Neuronal stem cell (in vitro differentiated cells): ENCODE measurements around the gene CTNNA1.

Experiments
- DNase-seq: peaks from one replicate; pipeline ENCODE4 v3.0.0-alpha.2; 2013; ENCODE audit warnings: low spot score
- H2AFZ ChIP-seq: one replicate; pipeline ENCODE4 v1.6.1; 2013; ENCODE audit warnings: mild to moderate bottlenecking, low read length, inconsistent platforms
- H2AK5ac ChIP-seq: 2 replicates; pipeline ENCODE4 v1.6.1; 2013; ENCODE audit warnings: low read depth, mild to moderate bottlenecking, inconsistent platforms, low read length, moderate library complexity, mixed read lengths
- H2BK120ac ChIP-seq: 2 replicates; pipeline ENCODE4 v1.6.1; 2013; ENCODE audit warnings: low read depth, mild to moderate bottlenecking, inconsistent platforms, low read length, moderate library complexity, mixed read lengths
- H2BK12ac ChIP-seq: one replicate; pipeline ENCODE4 v1.6.1; 2013; ENCODE audit warnings: low read length, inconsistent platforms
- H2BK15ac ChIP-seq: 2 replicates; pipeline ENCODE4 v1.6.1; 2013; ENCODE audit warnings: mild to moderate bottlenecking, low read length, inconsistent platforms, mixed read lengths
- H2BK5ac ChIP-seq: one replicate; pipeline ENCODE4 v1.6.1; 2013; ENCODE audit warnings: inconsistent platforms, mild to moderate bottlenecking, low read length, moderate library complexity
- H3K14ac ChIP-seq: one replicate; pipeline ENCODE4 v1.6.1; 2013; ENCODE audit warnings: low read length, inconsistent platforms
- H3K18ac ChIP-seq: 2 replicates; pipeline ENCODE4 v1.6.1; 2013; ENCODE audit warnings: low read length, inconsistent platforms
- H3K23ac ChIP-seq: 2 replicates; pipeline ENCODE4 v1.6.1; 2013; ENCODE audit warnings: low read depth, mild to moderate bottlenecking, mixed read lengths, low read length, inconsistent platforms; ENCODE audit not compliant: poor library complexity
- H3K27ac ChIP-seq: replicated peaks from 3 replicates; pipeline ENCODE4 v1.5.1; 2013; ENCODE audit warnings: low read length, inconsistent platforms
- H3K27me3 ChIP-seq, 3 experiments: 2 replicates each; pipeline ENCODE4 v1.6.1; 2013; ENCODE audit warnings: low read length in 3 of 3, mild to moderate bottlenecking in 2 of 3, inconsistent platforms in 1 of 3, low read depth in 1 of 3, mixed read lengths in 1 of 3, moderate library complexity in 1 of 3; ENCODE audit not compliant: control insufficient read depth in 3 of 3, insufficient read depth in 3 of 3
- H3K36me3 ChIP-seq, 2 donors: replicated peaks in 1 of 2; 2 replicates each; pipeline ENCODE4 v1.6.1; 2013; ENCODE audit warnings: low read length in 2 of 2; ENCODE audit not compliant: control insufficient read depth in 2 of 2, insufficient read depth in 2 of 2
- H3K4ac ChIP-seq: 2 replicates; pipeline ENCODE4 v1.6.1; 2013; ENCODE audit warnings: inconsistent platforms, mild to moderate bottlenecking, low read length, moderate library complexity
- H3K4me1 ChIP-seq, 2 donors: 1 replicate in 1 of 2; 2 replicates in 1 of 2; pipeline ENCODE4 v1.6.1; 2013; ENCODE audit warnings: low read length in 2 of 2, low read depth in 1 of 2; ENCODE audit not compliant: control insufficient read depth in 2 of 2, insufficient read depth in 1 of 2
- H3K4me2 ChIP-seq: one replicate; pipeline ENCODE4 v1.6.1; 2013; ENCODE audit warnings: mild to moderate bottlenecking, low read length, inconsistent platforms; ENCODE audit not compliant: insufficient read depth, poor library complexity, severe bottlenecking
- H3K4me3 ChIP-seq, 2 donors: 2 replicates each; pipeline ENCODE4 v1.5.1; 2013; ENCODE audit warnings: low read length in 2 of 2, mild to moderate bottlenecking in 2 of 2, inconsistent platforms in 1 of 2, moderate library complexity in 1 of 2
- H3K79me1 ChIP-seq: one replicate; pipeline ENCODE4 v1.6.1; 2013; ENCODE audit warnings: low read depth, mild to moderate bottlenecking, inconsistent platforms, low read length, moderate library complexity
- H3K9ac ChIP-seq: one replicate; pipeline ENCODE4 v1.6.1; 2013; ENCODE audit warnings: mild to moderate bottlenecking, low read depth, low read length, inconsistent platforms; ENCODE audit not compliant: poor library complexity
- H3K9me3 ChIP-seq, 2 donors: replicated peaks in 1 of 2; 2 replicates each; pipeline versions ENCODE3 to v1.6.1; 2013; ENCODE audit warnings: low read length in 2 of 2, mild to moderate bottlenecking in 2 of 2, inconsistent platforms in 1 of 2, low read depth in 1 of 2, mixed read lengths in 1 of 2, moderate library complexity in 1 of 2; ENCODE audit not compliant: control insufficient read depth in 2 of 2, insufficient read depth in 1 of 2
- H4K8ac ChIP-seq: one replicate; pipeline ENCODE4 v1.6.1; 2013; ENCODE audit warnings: low read depth, mild to moderate bottlenecking, inconsistent platforms, low read length, moderate library complexity
- H4K91ac ChIP-seq: one replicate; pipeline ENCODE4 v1.6.1; 2013; ENCODE audit warnings: low read length, low read depth, mild to moderate bottlenecking, inconsistent platforms; ENCODE audit not compliant: poor library complexity
- WGBS, 2 donors: extraction: QIAGEN DNeasy Blood & Tissue Kit; methylation state at CpG; one replicate each; pipeline ENCODE4 v1.1.7; 2013; ENCODE audit warnings: missing lambda C conversion rate in 2 of 2, mixed read lengths in 1 of 2; ENCODE audit not compliant: insufficient read length in 2 of 2, insufficient replicate concordance in 1 of 2; ENCODE audit errors: extremely low coverage in 2 of 2; 5-methylcytosine and 5-hydroxymethylcytosine counted together

Gene CTNNA1

DNA sequence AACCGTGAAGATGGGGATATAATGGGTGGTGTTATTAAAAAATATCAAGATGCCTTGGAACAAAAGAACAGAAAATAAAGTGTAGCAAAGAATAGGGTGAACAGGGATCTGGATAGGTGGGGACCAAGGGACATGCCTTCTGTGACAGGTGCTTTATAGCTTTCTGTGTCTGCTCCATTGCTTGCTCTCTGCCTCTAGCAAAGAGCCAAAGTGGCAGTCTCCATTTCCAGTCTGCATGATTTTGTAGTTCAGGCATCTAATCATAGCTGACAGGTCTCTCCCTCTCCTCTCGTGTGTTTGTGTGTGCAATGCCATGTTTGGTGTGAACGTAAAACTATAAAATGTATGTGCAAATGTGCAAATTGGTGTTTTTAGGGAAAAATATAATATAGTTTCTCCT is 86.9 kb downstream of the CTNNA1 start:
- Histone ChIP-seq H2BK120ac (no peak overlapping the region), H3K4me1 (peaks cover 0 to 1% of the 10 kb centered on the region in 2 donors), H2AFZ (no peak overlapping the region), H3K36me3 (peaks cover 0 to 18% of the 10 kb centered on the region in 2 donors), H3K14ac (no peak overlapping the region), H2BK5ac (no peak overlapping the region), H3K27ac (no peak overlapping the region), H3K9me3 (no peaks in the 10 kb centered on the region), H3K23ac (no peak overlapping the region), H4K91ac (no peak overlapping the region), H3K27me3 (no peaks in the 10 kb centered on the region), H3K4me2 (no peak overlapping the region), H2BK12ac (no peak overlapping the region), H3K79me1 (peaks cover 2% of the 10 kb centered on the region), H3K4me3 (no peak overlapping the region), H3K9ac (no peak overlapping the region), H3K18ac (no peak overlapping the region), H2BK15ac (no peak overlapping the region), H3K4ac (no peak overlapping the region), H4K8ac (no peak overlapping the region), H2AK5ac (no peak overlapping the region)
- no CpG with 5 or more reads among the region's 3 CpGs for WGBS, 2 donors
- no peak for DNase-seq

GRCh38 chr5:138841531-138841930 is 88.3 kb downstream of the CTNNA1 start:
- no peak overlapping the region for H2AFZ ChIP-seq
- H2BK120ac ChIP-seq, result no peak overlapping the region
- no peak overlapping the region for H2AK5ac ChIP-seq
- H3K9me3 ChIP-seq, result no peaks in the 10 kb centered on the region
- H3K27ac ChIP-seq, result no peak overlapping the region
- peaks cover 0 to 1% of the 10 kb centered on the region in 2 donors for H3K4me1 ChIP-seq
- H4K91ac ChIP-seq, result no peak overlapping the region
- no CpG with 5 or more reads among the region's 2 CpGs for WGBS, 2 donors
- no peak overlapping the region for H3K4me2 ChIP-seq
- H3K14ac ChIP-seq, result no peak overlapping the region
- no peak for DNase-seq
- peaks cover 0 to 11% of the 10 kb centered on the region in 2 donors for H3K36me3 ChIP-seq
- no peak overlapping the region for H3K4me3 ChIP-seq
- no peak overlapping the region for H3K4ac ChIP-seq
- no peaks in the 10 kb centered on the region for H3K79me1 ChIP-seq
- H2BK15ac ChIP-seq, result no peak overlapping the region
- H3K9ac ChIP-seq, result no peak overlapping the region
- no peak overlapping the region for H4K8ac ChIP-seq
- H2BK12ac ChIP-seq, result no peak overlapping the region
- no peaks in the 10 kb centered on the region for H3K27me3 ChIP-seq
- no peak overlapping the region for H3K23ac ChIP-seq
- H2BK5ac ChIP-seq, result no peak overlapping the region
- no peak overlapping the region for H3K18ac ChIP-seq

DNA sequence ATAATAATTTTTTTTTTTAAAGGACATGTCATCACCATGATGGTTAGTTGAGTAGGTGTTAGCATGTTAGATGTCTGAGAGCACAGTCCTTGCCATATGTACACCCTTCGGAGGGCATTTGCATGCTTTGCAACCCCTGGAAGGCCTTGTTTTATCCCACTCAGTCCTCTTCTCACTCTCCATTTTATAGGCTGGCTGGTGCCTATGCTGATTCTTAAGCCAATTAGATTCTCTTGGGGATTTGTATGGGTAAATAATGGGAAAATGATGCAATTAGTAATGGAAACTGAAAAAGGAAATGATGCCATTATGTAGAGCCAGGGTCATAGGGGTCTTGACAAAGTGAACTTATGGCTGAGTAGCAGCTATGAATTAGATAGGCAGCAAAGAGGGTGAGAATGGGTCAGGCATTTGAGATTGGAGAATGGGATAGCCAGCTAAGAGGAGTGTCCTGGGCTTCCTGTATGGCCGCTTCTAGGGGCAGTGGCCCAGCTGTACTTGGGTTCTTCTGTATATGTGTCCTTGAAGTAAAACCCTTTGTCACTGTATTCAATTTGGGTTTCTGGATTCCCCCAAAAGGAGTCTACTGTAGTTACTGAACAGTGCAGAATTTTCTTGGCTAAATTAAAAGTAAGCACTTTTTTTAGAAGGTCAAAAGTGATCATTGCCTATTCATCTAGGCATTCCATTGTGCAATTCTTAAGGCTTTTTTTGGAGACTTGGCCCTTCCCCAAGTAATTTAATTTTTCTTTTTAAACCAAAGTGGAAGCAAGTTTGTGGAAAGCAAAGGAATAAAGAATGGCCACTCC is 90.3 kb downstream of the CTNNA1 start:
- H2BK12ac ChIP-seq, result no peak overlapping the region
- no peak overlapping the region for H3K4ac ChIP-seq
- DNase-seq, result no peak
- H2BK120ac ChIP-seq, result no peak overlapping the region
- no peak overlapping the region for H3K9ac ChIP-seq
- H3K79me1 ChIP-seq, result no peaks in the 10 kb centered on the region
- H3K4me2 ChIP-seq, result no peak overlapping the region
- H3K36me3 ChIP-seq, result peaks cover 0 to 11% of the 10 kb centered on the region in 2 donors
- H3K27me3 ChIP-seq, result no peaks in the 10 kb centered on the region
- no peak overlapping the region for H2BK5ac ChIP-seq
- no peak overlapping the region for H4K8ac ChIP-seq
- H3K14ac ChIP-seq, result no peak overlapping the region
- no peak overlapping the region for H3K27ac ChIP-seq
- no peak overlapping the region for H2AFZ ChIP-seq
- no peak overlapping the region for H3K23ac ChIP-seq
- no peak overlapping the region for H3K4me3 ChIP-seq
- H3K9me3 ChIP-seq, result no peaks in the 10 kb centered on the region
- WGBS, 2 donors, result no CpG with 5 or more reads among the region's 2 CpGs
- H2BK15ac ChIP-seq, result no peak overlapping the region
- no peak overlapping the region for H3K18ac ChIP-seq
- no peak overlapping the region for H2AK5ac ChIP-seq
- no peak overlapping the region for H4K91ac ChIP-seq
- H3K4me1 ChIP-seq, result peaks cover 0 to 1% of the 10 kb centered on the region in 2 donors

GRCh38 chr5:138844125-138844461 is 90.9 kb downstream of the CTNNA1 start:
- Histone ChIP-seq H2AK5ac (no peak overlapping the region), H2BK120ac (no peak overlapping the region), H4K8ac (no peak overlapping the region), H2BK15ac (no peak overlapping the region), H3K4me2 (no peak overlapping the region), H3K4ac (no peak overlapping the region), H3K14ac (no peak overlapping the region), H2AFZ (no peak overlapping the region), H3K9me3 (no peaks in the 10 kb centered on the region), H4K91ac (no peak overlapping the region), H2BK12ac (no peak overlapping the region), H3K27me3 (no peaks in the 10 kb centered on the region), H3K27ac (no peak overlapping the region), H3K4me3 (no peak overlapping the region), H2BK5ac (no peak overlapping the region), H3K9ac (no peak overlapping the region), H3K4me1 (peaks cover 0 to 1% of the 10 kb centered on the region in 2 donors), H3K79me1 (no peaks in the 10 kb centered on the region), H3K23ac (no peak overlapping the region), H3K36me3 (peaks cover 0 to 11% of the 10 kb centered on the region in 2 donors), H3K18ac (no peak overlapping the region)
- DNase-seq, result no peak
- WGBS, 2 donors, result no CpG with 5 or more reads among the region's 4 CpGs
